OCI-LY7 (cell line): ENCODE data around the gene MTA3. TPM values are rescaled to one million over a fixed set of nuclear protein-coding genes. Genes with fewer than 3 reads are reported as not detected.

Source experiments
- BruUV-seq: library from RNA; stranded (reverse); fragments of 400-500 nt; replicated peaks from 2 replicates; lab custom pipeline; 2021; lab: Mats Ljungman, UMichigan
- CTCF ChIA-PET: fragments of 300-600 bp; sonication (Branson Sonifier 250); formaldehyde crosslinking; loops from one replicate; lab custom pipeline; 2022; ENCODE audit warnings: antibody characterized with exemption; ENCODE audit not compliant: unreplicated experiment; lab: Charles Lee
- POLR2A ChIA-PET: fragments of 300-600 bp; sonication (Branson Sonifier 250); formaldehyde crosslinking; loops from one replicate; lab custom pipeline; 2022; ENCODE audit warnings: antibody characterized with exemption; lab: Charles Lee
- DNase-seq: peaks from one replicate; pipeline ENCODE4 v3.0.0-alpha.2; 2015; ENCODE audit warnings: low spot score
- H2AFZ ChIP-seq: fragments of 200-600 bp; sonication (generic), shearing (Covaris generic); 2 replicates; pipeline ENCODE4 v1.6.1; 2014; ENCODE audit warnings: mild to moderate bottlenecking, antibody characterized with exemption, low read length, moderate library complexity
- H3K27ac ChIP-seq: fragments of 200-600 bp; sonication (generic); 2 replicates; pipeline ENCODE4 v1.5.1; 2014; ENCODE audit warnings: mixed run types, low read depth, mild to moderate bottlenecking, moderate library complexity, low read length, inconsistent platforms; ENCODE audit not compliant: poor library complexity, severe bottlenecking
- H3K36me3 ChIP-seq: fragments of 200-600 bp; sonication (generic); 2 replicates; pipeline ENCODE4 v1.6.1; 2014; ENCODE audit warnings: mild to moderate bottlenecking, antibody characterized with exemption, low read length, moderate library complexity, mixed read lengths; ENCODE audit not compliant: insufficient read depth
- H3K4me1 ChIP-seq: fragments of 200-600 bp; sonication (generic); 2 replicates; pipeline ENCODE4 v1.5.1; 2014; ENCODE audit warnings: mild to moderate bottlenecking, low read length; ENCODE audit not compliant: insufficient read depth, poor library complexity, severe bottlenecking
- H3K4me2 ChIP-seq: fragments of 200-600 bp; sonication (generic); 2 replicates; pipeline ENCODE4 v1.6.1; 2014; ENCODE audit warnings: mild to moderate bottlenecking, low read length
- H3K4me3 ChIP-seq: fragments of 200-600 bp; sonication (generic); 2 replicates; pipeline ENCODE4 v1.5.1; 2014; ENCODE audit warnings: mild to moderate bottlenecking, low read depth, low read length; ENCODE audit not compliant: poor library complexity, severe bottlenecking
- H3K79me2 ChIP-seq: fragments of 200-600 bp; sonication (generic); 2 replicates; pipeline ENCODE4 v1.6.1; 2016; ENCODE audit warnings: low read depth, mild to moderate bottlenecking, low read length, moderate library complexity, mixed read lengths; ENCODE audit not compliant: insufficient read depth
- H3K9me2 ChIP-seq: fragments of 200-600 bp; sonication (generic); 2 replicates; pipeline ENCODE4 v1.6.1; 2016; ENCODE audit warnings: mild to moderate bottlenecking, low read length, mixed read lengths; ENCODE audit not compliant: insufficient read depth
- H3K9me3 ChIP-seq: fragments of 200-600 bp; sonication (generic); 2 replicates; pipeline ENCODE4 v1.6.1; 2014; ENCODE audit warnings: mild to moderate bottlenecking, mixed run types, low read length, mixed read lengths
- H4K20me1 ChIP-seq: fragments of 200-600 bp; sonication (generic); 2 replicates; pipeline ENCODE4 v1.6.1; 2014; ENCODE audit warnings: mild to moderate bottlenecking, antibody characterized with exemption, low read length, moderate library complexity, mixed read lengths; ENCODE audit not compliant: insufficient read depth
- CTCF ChIP-seq: fragments of 200-600 bp; sonication (generic); conservative IDR thresholded peaks from 2 replicates; pipeline ENCODE4 v1.5.1; 2014; ENCODE audit warnings: mild to moderate bottlenecking, antibody characterized with exemption, low read length, moderate library complexity, mixed read lengths
- EZH2phosphoT487 ChIP-seq: fragments of 200-600 bp; sonication (generic); IDR thresholded peaks from 2 replicates; pipeline ENCODE4 v1.6.1; 2018; ENCODE audit warnings: low read depth, borderline replicate concordance, mild to moderate bottlenecking, mixed run types, antibody characterized with exemption, low read length, moderate library complexity, mixed read lengths
- intact Hi-C: fragments of 100-400 bp; cut with micrococcal nuclease; formaldehyde crosslinking; loops from one replicate; pipeline ENCODE4 v1.10.0; 2022; ENCODE audit not compliant: unreplicated experiment
- total RNA-seq, 2 experiments: library from RNA; depleted of rRNA in 1 of 2; stranded (reverse); fragments of >200 nt in 1 of 2; shearing (Covaris generic) in 1 of 2; gene quantifications; 2 replicates each; pipeline ENCODE4 v1.2.3, GENCODE V29; 2014 to 2022

The MTA3 gene
- total RNA-seq, 2 experiments from 2014 or later, result 72.7 to 205 TPM

GRCh38 chr2:42658306-42658705 is 89.9 kb downstream of the MTA3 start:
- TF ChIP-seq CTCF (no peak), EZH2phosphoT487 (no peak)
- Histone ChIP-seq H4K20me1 (peaks cover 4% of the 10 kb centered on the region; the same call in 1 of the 2 replicates), H3K4me3 (no peak overlapping the region), H3K27ac (no peak overlapping the region), H3K9me3 (no peaks in the 10 kb centered on the region), H3K4me2 (no peak overlapping the region), H2AFZ (no peak overlapping the region), H3K36me3 (peaks cover 91% of the 10 kb centered on the region), H3K4me1 (peaks cover 4% of the 10 kb centered on the region), H3K79me2 (peaks cover 28% of the 10 kb centered on the region; the same call in 1 of the 2 replicates), H3K9me2 (no peaks in the 10 kb centered on the region)
- ChIA-PET CTCF (no interaction called here), POLR2A (interaction anchor here (0.5 to 1.5 kb wide), 3 partner anchors 16 to 87 kb away, joined by 3 read pairs; no protein-coding TSS in a partner anchor)
- intact Hi-C loops, result no loop called here
- no peak for DNase-seq
- no TSS peak for BruUV-seq

- peaks cover 92% of the 10 kb centered on the region for H3K36me3 ChIP-seq
- H3K4me2 ChIP-seq, result no peak overlapping the region
- peaks cover 5% of the 10 kb centered on the region; the same call in 1 of the 2 replicates for H4K20me1 ChIP-seq
- no peaks in the 10 kb centered on the region for H3K9me3 ChIP-seq
- TF ChIP-seq EZH2phosphoT487, result no peak
- H3K4me1 ChIP-seq, result peaks cover 9% of the 10 kb centered on the region
- no TSS peak for BruUV-seq
- no peak overlapping the region for H2AFZ ChIP-seq
- no peaks in the 10 kb centered on the region for H3K9me2 ChIP-seq
- intact Hi-C loops, result loop anchor here (5.0 to 10.0 kb wide), 2 partner anchors 147 to 295 kb away; partner anchors contain the start of gene COX7A2L
- DNase-seq, result no peak
- ChIA-PET POLR2A (interaction anchor here (1.5 kb wide), 1 partner anchor 17 kb away, joined by 3 read pairs; no protein-coding TSS in a partner anchor), CTCF (no interaction called here)
- no peak overlapping the region for H3K4me3 ChIP-seq
- H3K27ac ChIP-seq, result no peak overlapping the region
- peaks cover 29% of the 10 kb centered on the region; the same call in 1 of the 2 replicates for H3K79me2 ChIP-seq
These were observed 91.2 kb downstream of the MTA3 start for GRCh38 chr2:42659609-42660008.

GRCh38 chr2:42663106-42663780 is 94.8 kb downstream of the MTA3 start:
- peaks cover 9% of the 10 kb centered on the region for H3K4me1 ChIP-seq
- H3K27ac ChIP-seq, result no peak overlapping the region
- no peak overlapping the region for H2AFZ ChIP-seq
- peaks cover 41% of the 10 kb centered on the region; the same call in 1 of the 2 replicates for H3K79me2 ChIP-seq
- H3K9me2 ChIP-seq, result no peaks in the 10 kb centered on the region
- ChIA-PET POLR2A (interaction anchor here (1.0 to 1.1 kb wide), 3 partner anchors 8 to 37 kb away, joined by 3 to 6 read pairs (median 3); no protein-coding TSS in a partner anchor), CTCF (interaction anchor here (1.2 kb wide), 1 partner anchor 14 kb away, joined by 4 read pairs; no protein-coding TSS in a partner anchor)
- peak; percentile 99 for TF ChIP-seq CTCF
- TF ChIP-seq EZH2phosphoT487, result no peak
- H3K9me3 ChIP-seq, result no peaks in the 10 kb centered on the region
- DNase-seq, result peak; percentile 83
- H3K4me2 ChIP-seq, result no peak overlapping the region
- H4K20me1 ChIP-seq, result peaks cover 9% of the 10 kb centered on the region; the same call in 1 of the 2 replicates
- intact Hi-C loops, result loop anchor here (1.0 to 10.0 kb wide), 4 partner anchors 96 to 298 kb away; partner anchors contain the start of gene COX7A2L
- peaks cover 86% of the 10 kb centered on the region for H3K36me3 ChIP-seq
- no peak overlapping the region for H3K4me3 ChIP-seq
- BruUV-seq, result no TSS peak
